Body of pancreas (tissue), 4 donors: ENCODE results near the gene ATP1A3. TPM values are rescaled to one million over a fixed set of nuclear protein-coding genes. Genes with fewer than 3 reads are reported as not detected.

ENCODE experiments used
- ATAC-seq: fragments of 150-250 bp; one replicate; pipeline ENCODE4 v1.9.1; 2016
- DNase-seq, 4 donors: peaks; one replicate each; pipeline ENCODE4 v3.0.0-alpha.2; 2019
- H3K27ac ChIP-seq, 4 donors: fragments of 200-600 bp; sonication (generic); 1 replicate in 3 of 4; 2 replicates in 1 of 4; pipeline versions ENCODE4 v1.5.1 to v1.6.1; 2016 to 2019; ENCODE audit warnings: mild to moderate bottlenecking in 1 of 4, mixed read lengths in 1 of 4, moderate library complexity in 1 of 4
- H3K27me3 ChIP-seq, 2 donors: fragments of 200-600 bp; sonication (generic); one replicate each; pipeline ENCODE4 v1.6.0; 2016; ENCODE audit warnings: mild to moderate bottlenecking in 1 of 2
- H3K36me3 ChIP-seq, 2 donors: fragments of 200-600 bp; sonication (generic); replicated peaks in 1 of 2; 2 replicates each; pipeline ENCODE4 v1.5.1; 2016; ENCODE audit warnings: low read depth in 2 of 2; ENCODE audit not compliant: insufficient read depth in 1 of 2
- H3K4me1 ChIP-seq: fragments of 200-600 bp; sonication (generic); one replicate; pipeline ENCODE4 v1.6.0; 2016
- H3K4me3 ChIP-seq, 2 donors: fragments of 200-600 bp; sonication (generic); 1 replicate in 1 of 2; 2 replicates in 1 of 2; pipeline ENCODE4 v1.5.1; 2016 to 2019
- H3K9me3 ChIP-seq, 3 donors: fragments of 200-600 bp; sonication (generic); 1 replicate in 2 of 3; 2 replicates in 1 of 3; pipeline ENCODE4 v1.5.1; 2016
- POLR2A ChIP-seq, 3 donors: fragments of 450-650 bp; IDR thresholded peaks; one replicate each; pipeline ENCODE4 v1.6.1; 2016; ENCODE audit warnings: antibody characterized with exemption in 3 of 3, mild to moderate bottlenecking in 2 of 3
- WGBS, 2 donors: methylation state at CpG; one replicate each; pipeline ENCODE4 v1.1.5; 2017; 5-methylcytosine and 5-hydroxymethylcytosine counted together
- intact Hi-C: fragments of 100-400 bp; cut with DNase I; formaldehyde crosslinking; loops from one replicate; pipeline ENCODE4 v1.15.1; 2023
- total RNA-seq, 2 donors: library from RNA; depleted of rRNA; stranded (reverse); fragments of >200 nt; gene quantifications; one replicate each; pipeline ENCODE4 v1.1.0, GENCODE V29; 2016
- TF ChIP-seq, protein P1 (sequence below), 7 experiments: fragments of 450-650 bp in 4 of 7; fragments of 200-600 bp in 3 of 7; sonication (generic) in 3 of 7; IDR thresholded peaks; one replicate each; pipeline ENCODE4 v1.5.1; 2016 to 2019; ENCODE audit warnings: antibody characterized with exemption in 7 of 7

ATP1A3 gene
- total RNA-seq, 2 donors from 2014 or later, result 0.26 TPM; not detected in 1

DNA sequence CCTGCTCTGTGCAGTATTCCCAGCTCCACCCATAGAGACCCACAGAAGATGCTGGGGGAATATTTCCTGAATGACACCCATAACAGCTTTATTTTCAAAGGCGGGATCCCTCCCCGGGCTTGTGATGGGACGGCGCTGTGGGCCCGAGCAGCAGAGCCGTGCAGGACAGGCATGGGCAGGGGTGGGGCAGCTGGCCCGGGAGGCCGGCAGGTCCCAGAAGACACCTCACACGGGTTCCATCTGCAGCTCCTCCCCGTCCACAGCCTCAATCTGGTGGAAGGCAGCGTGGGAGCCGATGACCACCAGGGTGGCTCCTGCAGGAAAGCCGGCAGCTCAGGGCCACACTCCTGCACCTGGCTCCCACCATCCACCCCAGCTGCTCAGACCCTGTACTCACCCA is 37.4 kb downstream of the ATP1A3 start:
- Histone ChIP-seq H3K27ac (no peak overlapping the region), H3K36me3 (no peaks in the 10 kb centered on the region), H3K4me3 (no peak overlapping the region), H3K4me1 (peaks cover 15% of the 10 kb centered on the region), H3K27me3 (no peaks in the 10 kb centered on the region), H3K9me3 (no peaks in the 10 kb centered on the region)
- ATAC-seq (no peak), DNase-seq (no peak)
- TF ChIP-seq, protein P1, sequence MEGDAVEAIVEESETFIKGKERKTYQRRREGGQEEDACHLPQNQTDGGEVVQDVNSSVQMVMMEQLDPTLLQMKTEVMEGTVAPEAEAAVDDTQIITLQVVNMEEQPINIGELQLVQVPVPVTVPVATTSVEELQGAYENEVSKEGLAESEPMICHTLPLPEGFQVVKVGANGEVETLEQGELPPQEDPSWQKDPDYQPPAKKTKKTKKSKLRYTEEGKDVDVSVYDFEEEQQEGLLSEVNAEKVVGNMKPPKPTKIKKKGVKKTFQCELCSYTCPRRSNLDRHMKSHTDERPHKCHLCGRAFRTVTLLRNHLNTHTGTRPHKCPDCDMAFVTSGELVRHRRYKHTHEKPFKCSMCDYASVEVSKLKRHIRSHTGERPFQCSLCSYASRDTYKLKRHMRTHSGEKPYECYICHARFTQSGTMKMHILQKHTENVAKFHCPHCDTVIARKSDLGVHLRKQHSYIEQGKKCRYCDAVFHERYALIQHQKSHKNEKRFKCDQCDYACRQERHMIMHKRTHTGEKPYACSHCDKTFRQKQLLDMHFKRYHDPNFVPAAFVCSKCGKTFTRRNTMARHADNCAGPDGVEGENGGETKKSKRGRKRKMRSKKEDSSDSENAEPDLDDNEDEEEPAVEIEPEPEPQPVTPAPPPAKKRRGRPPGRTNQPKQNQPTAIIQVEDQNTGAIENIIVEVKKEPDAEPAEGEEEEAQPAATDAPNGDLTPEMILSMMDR (IDR thresholded peaks at IDR 0.05), result no peak
- TF ChIP-seq POLR2A (IDR thresholded peaks at IDR 0.05), result no peak
- intact Hi-C loops, result loop anchor here (5.0 kb wide), 1 partner anchor 79 kb away; the partner anchor contains the start of gene CD79A
- 85 to 94% methylated on average over 2 to 13 of the region's 13 CpGs for WGBS, 2 donors

GRCh38 chr19:41955521-41955920 is 38.5 kb downstream of the ATP1A3 start:
- 67 to 69% methylated on average over 7 of the region's 7 CpGs for WGBS, 2 donors
- no peak for TF ChIP-seq POLR2A (IDR thresholded peaks at IDR 0.05)
- TF ChIP-seq, protein P1 (IDR thresholded peaks at IDR 0.05), result no peak
- H3K36me3 ChIP-seq, result no peaks in the 10 kb centered on the region
- no peaks in the 10 kb centered on the region for H3K9me3 ChIP-seq
- no peak for ATAC-seq
- no peak overlapping the region for H3K4me3 ChIP-seq
- no peak overlapping the region for H3K27ac ChIP-seq
- intact Hi-C loops, result loop anchor here (5.0 kb wide), 1 partner anchor 78 kb away; the partner anchor contains the start of gene CD79A
- no peak for DNase-seq
- H3K27me3 ChIP-seq, result no peaks in the 10 kb centered on the region
- peaks cover 15% of the 10 kb centered on the region for H3K4me1 ChIP-seq

- intact Hi-C loops, result no loop called here
- Histone ChIP-seq H3K27me3 (no peaks in the 10 kb centered on the region), H3K27ac (no peak overlapping the region), H3K4me1 (no peaks in the 10 kb centered on the region), H3K9me3 (no peaks in the 10 kb centered on the region), H3K36me3 (no peaks in the 10 kb centered on the region), H3K4me3 (no peak overlapping the region)
- no peak for TF ChIP-seq POLR2A (IDR thresholded peaks at IDR 0.05)
- TF ChIP-seq, protein P1 (IDR thresholded peaks at IDR 0.05), result peak; percentile 72 to 99 (median 92)
- WGBS, 2 donors, result 3 to 4% methylated on average over 11 of the region's 12 CpGs
- peak; percentile 67 for ATAC-seq
- peak; percentile 70 to 83 (median 80) for DNase-seq
These were observed 42.3 kb downstream of the ATP1A3 start for GRCh38 chr19:41951686-41952172.

GRCh38 chr19:41947091-41947490 is 46.9 kb downstream of the ATP1A3 start:
- ATAC-seq (no peak), DNase-seq (no peak)
- Histone ChIP-seq H3K4me1 (no peaks in the 10 kb centered on the region), H3K36me3 (no peaks in the 10 kb centered on the region), H3K27ac (no peak overlapping the region), H3K27me3 (no peaks in the 10 kb centered on the region), H3K4me3 (no peak overlapping the region), H3K9me3 (no peaks in the 10 kb centered on the region)
- TF ChIP-seq, protein P1 (IDR thresholded peaks at IDR 0.05), result no peak
- no peak for TF ChIP-seq POLR2A (IDR thresholded peaks at IDR 0.05)
- intact Hi-C loops, result loop anchor here (5.0 kb wide), 1 partner anchor 75 kb away; no protein-coding TSS in a partner anchor
- WGBS, 2 donors, result 80 to 86% methylated on average over 3 of the region's 3 CpGs
